KG1 (cell line): ENCODE measurements around the gene PRSS37.
"Not testable (repeated sequence)": the region's sequence is repeated elsewhere in the genome, so short reads cannot be mapped to it uniquely, and the experiment has no call there.

Source experiments
- DNase-seq: peaks from one replicate; lab custom pipeline; 2025; lab: John Stamatoyannopoulos, UW

PRSS37 gene, protein sequence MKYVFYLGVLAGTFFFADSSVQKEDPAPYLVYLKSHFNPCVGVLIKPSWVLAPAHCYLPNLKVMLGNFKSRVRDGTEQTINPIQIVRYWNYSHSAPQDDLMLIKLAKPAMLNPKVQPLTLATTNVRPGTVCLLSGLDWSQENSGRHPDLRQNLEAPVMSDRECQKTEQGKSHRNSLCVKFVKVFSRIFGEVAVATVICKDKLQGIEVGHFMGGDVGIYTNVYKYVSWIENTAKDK

DNA sequence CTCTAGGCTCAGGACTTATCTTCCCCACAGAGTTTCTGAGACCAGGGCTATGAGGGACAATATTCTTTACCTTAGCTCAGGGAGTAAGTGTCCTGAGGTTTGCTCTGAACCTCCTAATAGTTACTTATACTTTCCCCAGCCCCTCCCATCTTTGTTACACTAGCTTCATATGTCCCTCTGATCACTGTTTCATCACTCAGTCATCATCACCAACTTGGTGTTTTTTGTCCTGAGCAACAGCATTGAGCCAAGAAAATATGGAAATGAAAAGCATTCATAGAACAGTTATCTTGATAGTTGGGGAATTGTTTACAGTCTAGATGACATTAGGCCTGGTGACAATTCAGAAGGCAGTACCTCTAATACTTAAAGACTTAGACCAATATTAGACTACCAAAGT, at the start of gene PRSS37:
Gene PRSS37, minus strand, starts transcription at position 101 of the 400 bp plus-strand sequence. CDS start 436 bp downstream, outside the sequence.
- DNase-seq = no peak

- no peak for DNase-seq
Measured at GRCh38 chr7:141889321-141889720, 48.0 kb upstream of the PRSS37 start.

DNA sequence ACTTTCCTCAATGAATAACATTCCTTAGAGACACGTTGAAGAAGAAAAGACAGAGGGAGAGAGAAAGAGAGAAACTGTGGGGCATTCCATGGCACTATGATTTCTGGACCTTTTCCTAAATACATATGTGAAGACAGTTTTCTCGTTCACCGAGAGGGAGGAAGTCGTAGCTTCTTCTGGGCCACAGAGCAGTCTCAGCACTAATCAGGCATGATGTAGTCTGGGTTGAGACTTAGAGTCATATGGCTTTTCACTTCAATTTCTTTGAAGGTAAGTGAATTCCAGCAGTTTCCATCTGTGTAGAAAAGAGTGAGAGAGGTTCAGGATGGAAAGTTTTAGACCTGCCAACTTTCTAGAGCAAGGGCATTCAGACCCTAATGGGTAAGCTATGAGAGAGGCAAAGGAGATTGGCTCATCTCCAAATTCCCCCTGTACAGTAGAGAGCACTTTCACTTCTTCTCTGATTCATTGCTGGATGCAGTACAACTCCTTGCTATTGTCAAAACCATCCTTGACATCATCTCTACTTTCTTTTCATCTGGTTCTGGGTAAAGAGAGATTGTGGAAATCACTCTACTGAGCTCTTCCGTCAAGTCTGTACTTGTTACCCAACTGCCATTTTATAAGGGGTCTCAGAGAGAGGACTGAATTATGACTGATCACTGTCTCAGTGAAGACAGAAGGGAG, 43.4 kb upstream of the PRSS37 start:
- DNase-seq = no peak

- no peak for DNase-seq
Measured at GRCh38 chr7:141880960-141881359, 39.7 kb upstream of the PRSS37 start.

DNA sequence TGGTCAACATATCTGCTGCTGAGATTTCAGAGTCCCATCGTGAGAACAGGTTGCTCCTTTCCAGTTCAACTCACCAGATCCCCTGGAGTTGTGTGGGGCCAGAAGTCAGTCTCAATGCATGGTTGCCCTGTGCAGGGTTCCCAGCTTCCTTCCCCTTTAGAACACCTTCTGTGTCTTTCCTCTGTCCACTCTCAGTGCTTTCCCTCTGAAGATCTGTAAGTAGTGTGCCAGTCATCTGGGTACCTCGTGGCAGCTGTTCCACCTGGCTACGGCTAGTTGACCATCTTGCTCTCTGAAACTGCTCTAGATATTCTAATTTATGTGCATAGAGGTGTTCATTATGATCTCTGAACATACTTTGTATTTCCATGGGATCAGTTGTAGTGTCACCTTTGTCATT, 36.1 kb upstream of the PRSS37 start:
- DNase-seq = no peak

DNA sequence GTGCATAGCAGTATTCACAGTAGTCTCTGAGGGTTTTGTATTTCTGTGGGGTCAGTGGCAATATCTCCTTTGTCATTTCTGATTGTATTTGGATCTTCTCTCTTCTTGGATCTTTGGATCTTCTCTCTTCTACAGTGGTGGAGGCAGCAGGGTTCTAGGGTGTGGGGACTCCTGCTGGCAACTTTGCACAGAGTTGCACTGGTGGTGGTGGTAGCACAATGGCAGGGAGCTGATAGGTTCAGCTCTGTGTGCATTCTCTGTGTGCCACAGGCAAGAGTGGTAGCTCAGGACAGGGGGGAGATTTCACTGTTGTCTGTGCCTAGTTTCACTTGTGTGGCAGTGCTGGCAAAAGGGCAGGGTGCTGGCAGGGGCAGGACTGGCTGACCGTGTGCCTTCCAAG, 35.1 kb upstream of the PRSS37 start:
- DNase-seq = no peak

GRCh38 chr7:141875453-141875852, 34.2 kb upstream of the PRSS37 start:
- no peak for DNase-seq

DNA sequence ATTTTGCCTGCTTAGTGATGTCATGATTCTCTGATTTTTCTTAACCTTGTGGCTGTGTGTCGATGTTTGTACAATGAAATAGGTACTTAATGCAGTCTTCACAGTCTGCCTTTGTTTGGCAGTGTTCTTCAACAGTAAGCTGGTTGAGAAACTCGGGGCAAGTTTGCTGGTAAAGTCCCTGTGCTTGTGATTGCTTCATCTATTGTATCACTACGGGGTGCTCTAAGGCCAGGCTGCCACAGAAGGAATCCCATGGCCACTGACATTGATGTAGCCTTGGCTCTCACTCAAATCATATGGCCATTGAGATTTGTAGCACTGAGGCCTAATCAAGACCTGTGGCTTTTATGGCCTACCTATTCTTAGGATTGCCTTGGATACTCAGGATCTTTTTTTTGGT, 33.5 kb upstream of the PRSS37 start:
- no peak for DNase-seq

DNA sequence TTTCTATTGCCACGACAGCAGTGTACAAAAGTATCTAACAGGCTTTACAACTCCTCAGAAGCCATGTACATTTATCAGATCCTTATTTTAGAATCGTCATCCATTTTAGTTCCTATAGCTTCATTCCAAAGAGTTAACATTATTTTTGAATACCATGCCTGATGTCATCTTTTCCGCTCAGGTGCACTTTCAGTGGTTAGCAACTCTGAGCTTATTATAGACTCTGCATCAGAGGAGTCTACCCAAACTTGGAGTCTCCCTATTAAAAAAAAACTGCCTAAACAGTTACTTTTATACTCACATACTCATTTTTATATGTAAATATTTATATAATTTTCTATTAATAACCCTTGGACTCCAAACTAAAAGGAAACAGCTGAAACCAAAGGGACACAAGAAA, 31.6 kb upstream of the PRSS37 start:
- no peak for DNase-seq

GRCh38 chr7:141866974-141867373, 25.7 kb upstream of the PRSS37 start:
- DNase-seq = no peak

- no peak for DNase-seq
Measured at GRCh38 chr7:141864765-141865447, 23.6 kb upstream of the PRSS37 start.

GRCh38 chr7:141860207-141860606, 18.9 kb upstream of the PRSS37 start:
- no peak for DNase-seq

DNA sequence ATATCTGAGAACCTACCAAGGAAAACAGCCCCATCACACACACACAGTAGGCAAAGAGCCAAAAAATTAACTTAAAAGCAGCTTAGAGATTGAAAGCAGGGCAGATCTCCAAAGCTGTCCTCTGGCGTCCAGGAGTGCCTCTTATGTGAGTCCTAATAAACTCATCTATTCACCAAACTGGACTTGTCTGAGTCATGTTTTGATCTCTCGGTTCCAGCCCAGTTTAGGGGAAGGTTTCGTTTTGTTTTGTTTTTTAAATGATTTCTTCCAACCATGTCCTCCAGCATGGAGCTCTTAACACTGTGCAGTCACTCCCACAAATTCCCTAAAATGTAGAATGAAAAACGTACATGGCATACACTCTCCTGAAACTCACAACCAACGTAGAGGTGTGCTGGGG, 6.7 kb upstream of the PRSS37 start:
- no peak for DNase-seq

DNA sequence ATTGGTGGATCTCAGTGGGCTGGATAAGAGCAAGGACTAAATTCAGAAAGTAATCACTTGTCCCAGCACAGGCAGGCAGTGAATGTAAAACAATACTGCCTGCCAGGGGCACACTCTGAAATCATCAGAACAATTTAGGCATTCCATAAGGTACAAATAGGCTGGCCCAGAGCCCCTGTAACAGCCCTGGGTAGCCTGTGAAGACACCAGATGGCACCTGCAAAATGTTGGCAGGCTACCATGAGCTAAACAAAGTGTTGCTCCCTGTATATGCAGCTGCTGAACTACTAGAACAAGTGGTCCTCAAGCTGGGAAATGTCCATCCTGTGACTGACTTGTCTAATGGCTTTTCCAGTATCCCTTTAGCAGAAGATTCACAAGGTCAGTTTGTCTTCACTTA, 3.0 kb upstream of the PRSS37 start:
- no peak for DNase-seq

- DNase-seq = no peak
Measured at GRCh38 chr7:141842904-141843303, 1.6 kb upstream of the PRSS37 start.

DNA sequence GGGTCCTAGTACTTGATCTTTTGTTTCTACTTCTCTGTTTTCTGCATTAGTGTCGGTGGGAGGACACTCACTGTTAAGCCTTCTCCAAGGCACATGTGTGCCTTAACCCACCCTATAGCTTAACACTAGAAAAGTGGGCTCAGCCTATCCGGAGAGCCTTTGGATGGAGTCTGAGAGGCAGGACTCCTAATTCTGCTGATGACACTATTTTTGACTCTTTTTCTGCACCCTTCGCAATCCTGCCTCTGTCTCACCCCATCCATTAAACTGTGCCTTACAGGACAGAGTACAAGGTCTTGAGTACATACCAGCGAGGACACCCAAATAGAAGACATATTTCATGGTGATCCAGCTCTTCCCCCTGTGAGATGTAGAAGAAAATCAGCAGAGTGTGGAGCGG, 577 bp downstream of the PRSS37 start:
- no peak for DNase-seq

DNA sequence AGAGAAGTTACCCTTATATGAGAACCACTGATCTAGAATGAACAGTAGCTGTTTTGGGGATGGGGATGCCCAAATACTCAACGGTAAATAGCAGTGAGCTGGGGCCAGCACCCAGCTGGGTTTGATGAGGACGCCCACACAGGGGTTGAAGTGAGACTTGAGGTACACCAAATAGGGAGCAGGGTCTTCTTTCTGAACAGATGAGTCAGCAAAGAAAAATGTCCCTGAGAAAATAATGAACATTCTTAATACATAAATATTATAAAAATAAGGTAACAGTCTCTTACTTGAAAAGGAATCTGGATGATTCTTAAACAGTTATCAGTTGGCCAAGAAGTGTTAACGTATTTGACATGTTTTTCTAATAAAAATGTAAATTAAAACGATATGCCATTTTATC, 2.0 kb downstream of the PRSS37 start:
- no peak for DNase-seq

- no peak for DNase-seq
Measured at GRCh38 chr7:141838581-141838980, 2.7 kb downstream of the PRSS37 start.

GRCh38 chr7:141837683-141838082, 3.6 kb downstream of the PRSS37 start:
- no peak for DNase-seq

- not testable (repeated sequence) for DNase-seq
Measured at GRCh38 chr7:141822432-141822831, 18.9 kb downstream of the PRSS37 start.

DNA sequence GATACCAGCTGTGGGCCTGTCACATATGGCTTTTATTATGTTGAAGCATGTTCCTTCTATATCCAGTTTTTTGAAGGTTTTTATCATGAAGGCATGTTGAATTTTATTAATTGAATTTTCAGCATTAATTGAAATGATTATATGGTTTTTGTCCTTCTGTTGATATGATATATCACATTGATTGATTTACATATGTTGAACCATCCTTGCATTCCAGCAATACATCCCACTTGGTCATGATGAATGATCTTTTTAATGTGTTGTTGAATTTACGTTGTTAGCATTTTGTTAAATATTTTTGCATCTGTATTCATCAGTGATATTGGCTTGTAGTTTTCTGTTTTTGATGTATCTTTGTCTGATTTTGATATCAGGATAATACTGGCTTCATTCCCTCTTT, 21.2 kb downstream of the PRSS37 start:
- no peak for DNase-seq

GRCh38 chr7:141792526-141792925, 48.8 kb downstream of the PRSS37 start:
- no peak for DNase-seq

- no peak for DNase-seq
Measured at GRCh38 chr7:141789917-141790316, 51.4 kb downstream of the PRSS37 start, which contains the start of gene TAS2R5. TAS2R5 (plus strand) TSS chr7:141790217; CDS start chr7:141790362, 145 bp downstream.
